ENCODE measurements around the gene GABPB2.

DNA sequence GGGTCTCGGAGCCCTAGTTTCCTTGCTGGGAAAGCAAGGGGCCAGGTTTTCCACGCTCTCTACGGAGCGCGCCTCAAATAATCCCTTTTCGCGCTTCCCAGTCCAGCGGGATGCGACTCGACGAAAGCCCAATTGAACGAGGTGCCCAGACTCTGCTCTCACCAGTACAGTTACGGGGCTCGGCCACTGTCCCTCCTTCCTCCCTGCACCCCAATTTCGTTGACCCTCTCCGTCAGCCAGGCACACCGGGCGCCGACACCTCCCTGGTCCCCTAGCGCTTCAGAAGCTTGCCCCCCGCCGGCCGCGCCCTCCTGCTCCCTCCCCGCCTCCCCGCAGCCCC is 75.5 kb downstream of the GABPB2 start:
- TF ChIP-seq, protein P1, sequence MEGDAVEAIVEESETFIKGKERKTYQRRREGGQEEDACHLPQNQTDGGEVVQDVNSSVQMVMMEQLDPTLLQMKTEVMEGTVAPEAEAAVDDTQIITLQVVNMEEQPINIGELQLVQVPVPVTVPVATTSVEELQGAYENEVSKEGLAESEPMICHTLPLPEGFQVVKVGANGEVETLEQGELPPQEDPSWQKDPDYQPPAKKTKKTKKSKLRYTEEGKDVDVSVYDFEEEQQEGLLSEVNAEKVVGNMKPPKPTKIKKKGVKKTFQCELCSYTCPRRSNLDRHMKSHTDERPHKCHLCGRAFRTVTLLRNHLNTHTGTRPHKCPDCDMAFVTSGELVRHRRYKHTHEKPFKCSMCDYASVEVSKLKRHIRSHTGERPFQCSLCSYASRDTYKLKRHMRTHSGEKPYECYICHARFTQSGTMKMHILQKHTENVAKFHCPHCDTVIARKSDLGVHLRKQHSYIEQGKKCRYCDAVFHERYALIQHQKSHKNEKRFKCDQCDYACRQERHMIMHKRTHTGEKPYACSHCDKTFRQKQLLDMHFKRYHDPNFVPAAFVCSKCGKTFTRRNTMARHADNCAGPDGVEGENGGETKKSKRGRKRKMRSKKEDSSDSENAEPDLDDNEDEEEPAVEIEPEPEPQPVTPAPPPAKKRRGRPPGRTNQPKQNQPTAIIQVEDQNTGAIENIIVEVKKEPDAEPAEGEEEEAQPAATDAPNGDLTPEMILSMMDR (IDR thresholded peaks at IDR 0.05; ENCODE audit: low read length), result no peak
- no peak for TF ChIP-seq EZH2 (IDR thresholded peaks at IDR 0.05; ENCODE audit: borderline replicate concordance, low read length)
